Measurements from ENCODE around the gene HOMER1.
A peak's percentile ranks its signal among the peaks of the same experiment; 100 is the strongest.

The HOMER1 gene, protein sequence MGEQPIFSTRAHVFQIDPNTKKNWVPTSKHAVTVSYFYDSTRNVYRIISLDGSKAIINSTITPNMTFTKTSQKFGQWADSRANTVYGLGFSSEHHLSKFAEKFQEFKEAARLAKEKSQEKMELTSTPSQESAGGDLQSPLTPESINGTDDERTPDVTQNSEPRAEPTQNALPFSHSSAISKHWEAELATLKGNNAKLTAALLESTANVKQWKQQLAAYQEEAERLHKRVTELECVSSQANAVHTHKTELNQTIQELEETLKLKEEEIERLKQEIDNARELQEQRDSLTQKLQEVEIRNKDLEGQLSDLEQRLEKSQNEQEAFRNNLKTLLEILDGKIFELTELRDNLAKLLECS

DNA sequence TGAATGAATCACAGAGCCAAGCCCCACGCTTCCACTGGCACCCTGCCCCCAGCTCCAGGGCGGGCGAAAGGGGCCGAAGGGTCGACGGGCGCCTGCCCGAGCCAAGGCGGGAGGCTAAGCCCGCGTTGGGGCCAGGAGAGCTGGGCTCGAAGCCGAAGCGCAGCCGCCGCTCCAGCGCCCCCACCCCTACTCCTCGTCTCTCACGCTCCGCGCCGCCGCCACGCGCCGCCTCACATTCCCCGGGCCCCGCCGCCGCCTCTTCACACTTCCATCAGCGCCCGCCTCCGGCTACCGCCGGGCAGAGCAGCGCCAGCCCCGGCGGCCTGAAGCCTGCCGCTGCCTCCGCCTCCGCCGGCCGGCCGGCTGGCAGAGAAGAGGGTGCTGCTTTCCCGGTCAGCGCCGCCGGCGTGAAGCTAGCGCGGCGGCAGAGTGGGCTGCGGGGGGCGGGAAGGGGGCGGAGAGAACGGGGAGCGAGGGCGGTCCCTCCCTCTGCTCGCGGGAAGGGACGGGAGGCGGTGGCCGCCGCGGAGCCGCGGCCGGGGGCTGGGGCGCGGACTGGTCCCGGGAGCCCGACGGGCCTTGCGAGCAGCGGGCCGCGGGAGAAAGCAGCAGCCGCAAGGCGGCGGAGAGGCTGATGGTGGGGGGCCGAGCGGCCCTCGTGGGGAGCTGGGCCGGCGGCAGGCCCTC is at the start of gene HOMER1:
HOMER1 (minus strand) TSS at position 431 of the 687 bp plus-strand sequence. CDS start 1,360 bp downstream, outside the sequence.
- Histone ChIP-seq H3K36me3 (ENCODE audit: control insufficient read depth, insufficient read depth, low read length) (no peaks in the 10 kb centered on the region), H3K4me1 (ENCODE audit: control insufficient read depth, insufficient read depth, low read length) (peaks cover 7% of the 10 kb centered on the region), H3K9ac (ENCODE audit: low read depth, low read length) (peak within 1 kb of the TSS; percentile 80), H3K9me3 (ENCODE audit: control insufficient read depth, insufficient read depth, low read length) (no peaks in the 10 kb centered on the region), H3K27me3 (ENCODE audit: control insufficient read depth, insufficient read depth, low read length) (no peaks in the 10 kb centered on the region), H3K4me3 (ENCODE audit: low read depth, low read length) (peak within 1 kb of the TSS; percentile 90)

DNA sequence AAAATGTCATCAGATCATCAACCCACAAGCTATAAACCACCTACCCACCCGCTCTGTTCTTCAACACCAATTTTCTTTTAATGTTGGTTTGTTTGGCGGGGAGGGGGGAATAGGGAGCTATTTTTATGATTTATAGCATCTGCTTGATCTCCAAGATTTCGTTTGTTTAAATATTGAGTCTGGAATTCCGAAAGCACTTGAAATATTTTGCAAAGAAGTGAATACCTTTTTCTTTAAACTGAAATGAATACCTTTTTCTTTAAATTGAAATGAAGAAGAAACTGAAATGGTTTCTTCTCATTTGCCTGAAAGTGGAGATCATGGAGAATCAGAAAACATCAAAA is 49.3 kb upstream of the HOMER1 start:
- no peak overlapping the region for H3K4me3 ChIP-seq (ENCODE audit: low read depth, low read length)
- H3K4me1 ChIP-seq (ENCODE audit: control insufficient read depth, insufficient read depth, low read length) = peaks cover 9% of the 10 kb centered on the region
- no peaks in the 10 kb centered on the region for H3K27me3 ChIP-seq (ENCODE audit: control insufficient read depth, insufficient read depth, low read length)
- no peak overlapping the region for H3K9ac ChIP-seq (ENCODE audit: low read depth, low read length)
- H3K9me3 ChIP-seq (ENCODE audit: control insufficient read depth, insufficient read depth, low read length) = no peaks in the 10 kb centered on the region
- no peaks in the 10 kb centered on the region for H3K36me3 ChIP-seq (ENCODE audit: control insufficient read depth, insufficient read depth, low read length)

DNA sequence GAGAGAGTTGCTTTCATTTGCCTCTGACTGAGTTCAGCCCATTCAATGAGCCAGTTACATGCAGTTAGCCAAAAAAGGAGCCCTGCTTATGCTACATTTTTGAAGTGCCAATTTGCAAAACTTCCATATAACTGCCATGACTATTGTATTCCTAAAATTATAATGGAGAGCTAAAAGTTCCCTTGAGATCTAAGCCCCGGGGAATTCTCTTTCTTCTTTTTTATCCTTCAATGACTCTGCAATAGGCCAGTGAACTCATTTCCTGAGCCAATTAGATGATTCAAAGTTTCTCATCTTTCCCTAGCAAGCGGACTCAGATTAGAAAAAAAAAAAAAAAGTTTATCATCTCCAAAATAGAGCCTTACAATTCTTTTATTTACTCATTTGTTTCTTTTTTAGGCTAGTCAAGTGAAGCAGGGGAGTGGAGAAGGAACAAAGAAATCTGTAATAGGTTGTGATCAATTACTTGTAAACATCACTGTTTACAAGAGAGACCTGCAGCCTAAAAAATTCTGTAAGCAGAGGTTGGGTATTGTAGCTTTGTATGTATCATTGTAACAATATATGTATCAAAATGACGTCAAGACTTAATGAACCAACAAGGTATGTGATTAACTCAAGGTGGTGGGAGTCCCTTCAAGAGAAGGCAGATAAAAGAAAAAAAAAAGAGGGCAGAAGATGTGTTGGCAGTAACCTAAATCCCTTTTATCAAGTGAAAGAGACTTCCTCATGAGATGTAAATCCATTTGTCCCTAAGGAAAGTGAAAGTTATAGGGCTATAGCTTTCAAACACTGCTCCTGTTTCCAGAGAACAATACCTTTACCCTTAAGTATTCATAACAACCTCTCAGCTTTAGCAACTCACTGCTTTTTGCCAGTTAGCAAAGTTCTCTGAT is 48.7 kb upstream of the HOMER1 start:
- Histone ChIP-seq H3K9ac (ENCODE audit: low read depth, low read length) (no peak overlapping the region), H3K9me3 (ENCODE audit: control insufficient read depth, insufficient read depth, low read length) (no peaks in the 10 kb centered on the region)

DNA sequence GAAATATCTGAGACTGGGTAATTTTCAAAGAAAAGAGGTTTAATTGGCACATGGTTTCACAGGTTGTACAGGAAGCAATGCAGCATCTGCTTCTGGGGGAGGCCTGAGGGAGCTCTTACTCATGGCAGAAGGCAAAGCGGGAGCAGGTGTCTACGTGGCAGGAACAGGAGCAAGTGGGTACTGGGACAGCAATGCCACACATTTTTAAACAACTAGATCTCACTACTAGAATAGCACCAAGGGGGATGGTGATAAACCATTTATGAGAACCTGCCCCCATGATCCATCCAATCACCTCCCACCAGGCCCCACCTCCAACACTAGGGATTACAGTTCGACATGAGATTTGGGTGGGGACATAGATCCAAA is 47.6 kb upstream of the HOMER1 start:
- H3K36me3 ChIP-seq (ENCODE audit: control insufficient read depth, insufficient read depth, low read length) = no peaks in the 10 kb centered on the region
- H3K27me3 ChIP-seq (ENCODE audit: control insufficient read depth, insufficient read depth, low read length) = no peaks in the 10 kb centered on the region
- peaks cover 9% of the 10 kb centered on the region for H3K4me1 ChIP-seq (ENCODE audit: control insufficient read depth, insufficient read depth, low read length)
- no peak overlapping the region for H3K4me3 ChIP-seq (ENCODE audit: low read depth, low read length)
- H3K9ac ChIP-seq (ENCODE audit: low read depth, low read length) = no peak overlapping the region
- H3K9me3 ChIP-seq (ENCODE audit: control insufficient read depth, insufficient read depth, low read length) = no peaks in the 10 kb centered on the region

More for the DNA sequence above, 48.7 kb upstream of the HOMER1 start:
- Histone ChIP-seq H3K4me1 (ENCODE audit: control insufficient read depth, insufficient read depth, low read length) (peaks cover 9% of the 10 kb centered on the region), H3K27me3 (ENCODE audit: control insufficient read depth, insufficient read depth, low read length) (no peaks in the 10 kb centered on the region), H3K36me3 (ENCODE audit: control insufficient read depth, insufficient read depth, low read length) (no peaks in the 10 kb centered on the region), H3K4me3 (ENCODE audit: low read depth, low read length) (no peak overlapping the region)

DNA sequence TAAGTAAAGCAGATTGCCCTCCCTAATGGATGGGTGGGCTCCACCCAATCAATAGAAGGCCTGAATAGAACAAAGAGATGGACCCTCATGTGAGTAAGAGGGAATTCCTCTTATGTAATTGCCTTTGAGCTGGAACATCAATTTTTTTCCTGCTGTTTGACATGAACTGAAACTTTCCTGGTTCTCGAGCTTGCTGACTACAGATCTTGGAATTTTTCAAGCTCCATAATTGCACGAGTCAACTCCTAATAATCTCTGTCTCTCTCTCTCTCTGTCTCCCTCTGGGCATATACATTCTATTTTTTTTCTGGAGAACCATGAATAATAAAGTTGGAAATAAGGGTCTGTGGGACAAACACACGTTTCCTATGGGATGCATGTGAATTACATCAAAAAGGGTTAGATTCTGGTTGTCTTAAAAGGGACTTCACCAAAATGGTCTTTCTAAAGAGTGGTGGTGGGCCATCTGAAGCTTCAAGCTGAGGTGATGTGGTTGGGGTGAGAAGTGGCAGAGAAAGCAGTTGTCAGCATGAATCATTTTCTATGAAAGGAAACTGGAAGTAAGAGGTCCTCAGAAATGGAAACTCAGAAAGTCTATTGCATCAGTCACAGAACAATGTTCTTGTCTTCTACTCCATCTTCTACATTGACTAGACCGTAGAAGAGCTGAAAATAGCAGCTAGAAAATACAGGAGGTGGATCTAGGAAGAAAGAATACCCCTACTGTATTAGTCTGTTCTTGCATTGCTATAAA is 47.0 kb upstream of the HOMER1 start:
- Histone ChIP-seq H3K27me3 (ENCODE audit: control insufficient read depth, insufficient read depth, low read length) (no peaks in the 10 kb centered on the region), H3K9ac (ENCODE audit: low read depth, low read length) (no peak overlapping the region), H3K36me3 (ENCODE audit: control insufficient read depth, insufficient read depth, low read length) (no peaks in the 10 kb centered on the region), H3K4me3 (ENCODE audit: low read depth, low read length) (no peak overlapping the region), H3K4me1 (ENCODE audit: control insufficient read depth, insufficient read depth, low read length) (peaks cover 9% of the 10 kb centered on the region), H3K9me3 (ENCODE audit: control insufficient read depth, insufficient read depth, low read length) (no peaks in the 10 kb centered on the region)

DNA sequence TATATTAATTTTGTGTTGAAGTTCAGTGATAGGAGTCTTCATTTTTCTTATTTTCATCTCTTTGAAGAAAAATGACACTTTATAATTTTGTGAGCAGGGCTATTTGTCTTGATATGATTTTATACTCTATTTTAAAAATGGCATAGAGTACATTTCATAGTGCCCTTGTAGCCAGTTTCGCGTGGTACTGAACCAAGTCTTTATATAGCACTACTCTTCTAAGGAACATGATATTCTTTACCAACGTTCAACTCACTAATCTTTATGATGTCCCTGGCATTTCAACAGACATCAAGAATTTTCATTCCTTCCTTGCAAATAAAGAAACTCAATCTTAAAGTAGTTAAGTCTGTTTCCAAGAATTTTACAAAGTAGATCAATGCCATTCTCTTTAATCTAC is 41.5 kb upstream of the HOMER1 start:
- Histone ChIP-seq H3K9ac (ENCODE audit: low read depth, low read length) (no peak overlapping the region), H3K4me1 (ENCODE audit: control insufficient read depth, insufficient read depth, low read length) (peaks cover 3% of the 10 kb centered on the region), H3K27me3 (ENCODE audit: control insufficient read depth, insufficient read depth, low read length) (no peaks in the 10 kb centered on the region), H3K9me3 (ENCODE audit: control insufficient read depth, insufficient read depth, low read length) (no peaks in the 10 kb centered on the region), H3K36me3 (ENCODE audit: control insufficient read depth, insufficient read depth, low read length) (no peaks in the 10 kb centered on the region), H3K4me3 (ENCODE audit: low read depth, low read length) (no peak overlapping the region)

DNA sequence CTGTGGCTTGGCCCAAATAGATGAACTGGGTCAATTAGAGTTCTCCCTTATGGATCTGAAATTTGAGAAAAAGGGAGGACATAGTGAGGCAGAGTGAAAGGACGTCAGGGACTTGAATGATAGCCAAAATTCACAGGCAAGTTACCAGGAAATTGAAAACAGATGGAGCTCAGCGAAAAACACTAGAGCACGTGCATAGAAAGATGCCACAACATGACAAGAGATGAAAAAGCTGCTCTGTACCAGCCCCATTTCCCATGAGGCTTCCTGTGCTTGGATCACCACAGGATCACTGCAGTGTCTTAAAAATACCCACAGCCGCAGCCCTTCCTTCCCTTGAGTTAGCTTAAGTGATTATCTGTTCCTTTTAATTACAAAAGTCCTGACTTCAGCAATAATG is 39.0 kb upstream of the HOMER1 start:
- Histone ChIP-seq H3K36me3 (ENCODE audit: control insufficient read depth, insufficient read depth, low read length) (no peaks in the 10 kb centered on the region), H3K4me3 (ENCODE audit: low read depth, low read length) (no peak overlapping the region), H3K9ac (ENCODE audit: low read depth, low read length) (no peak overlapping the region), H3K9me3 (ENCODE audit: control insufficient read depth, insufficient read depth, low read length) (no peaks in the 10 kb centered on the region), H3K4me1 (ENCODE audit: control insufficient read depth, insufficient read depth, low read length) (peaks cover 3% of the 10 kb centered on the region), H3K27me3 (ENCODE audit: control insufficient read depth, insufficient read depth, low read length) (no peaks in the 10 kb centered on the region)

DNA sequence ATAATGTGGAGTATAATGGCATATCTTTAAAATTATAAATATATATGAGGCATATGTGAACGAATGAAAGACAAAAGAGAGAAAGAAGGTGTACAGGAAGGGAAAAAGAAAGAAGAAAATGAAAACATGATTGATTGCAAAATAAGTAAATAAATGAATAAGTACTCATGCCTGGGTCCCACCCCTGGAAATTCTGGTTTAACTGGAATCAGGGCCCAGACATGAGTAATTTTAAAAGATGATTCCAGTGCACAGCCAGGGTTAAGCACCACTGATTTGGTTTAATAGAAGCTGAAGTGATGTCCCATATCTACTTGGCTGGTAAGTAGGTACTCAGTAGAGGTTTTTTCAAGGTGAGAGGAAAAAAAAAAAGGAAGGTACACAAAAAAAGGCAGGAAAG is 34.0 kb upstream of the HOMER1 start:
- Histone ChIP-seq H3K4me3 (ENCODE audit: low read depth, low read length) (no peak overlapping the region), H3K4me1 (ENCODE audit: control insufficient read depth, insufficient read depth, low read length) (no peaks in the 10 kb centered on the region), H3K9ac (ENCODE audit: low read depth, low read length) (no peak overlapping the region), H3K9me3 (ENCODE audit: control insufficient read depth, insufficient read depth, low read length) (no peaks in the 10 kb centered on the region), H3K27me3 (ENCODE audit: control insufficient read depth, insufficient read depth, low read length) (no peaks in the 10 kb centered on the region), H3K36me3 (ENCODE audit: control insufficient read depth, insufficient read depth, low read length) (no peaks in the 10 kb centered on the region)

DNA sequence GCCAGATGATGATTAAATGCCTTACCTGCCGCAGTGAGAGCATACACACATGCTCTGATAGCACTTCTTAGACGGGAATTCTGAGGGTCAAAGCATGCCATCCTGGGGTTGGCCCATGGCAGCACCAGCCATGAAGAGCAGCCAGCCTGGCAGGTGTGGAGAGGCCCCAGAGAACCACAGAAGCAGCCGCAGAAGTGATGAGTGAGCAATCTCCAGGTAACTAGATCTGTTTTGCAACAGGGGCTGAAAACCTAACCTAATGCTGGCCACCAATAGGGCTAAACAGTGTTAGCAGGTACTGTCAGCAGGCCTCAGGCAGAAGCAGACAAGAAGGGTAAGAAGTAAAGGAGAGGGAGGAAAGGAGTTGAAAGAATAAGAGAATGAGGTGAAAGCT is 33.5 kb upstream of the HOMER1 start:
- no peaks in the 10 kb centered on the region for H3K27me3 ChIP-seq (ENCODE audit: control insufficient read depth, insufficient read depth, low read length)
- no peaks in the 10 kb centered on the region for H3K36me3 ChIP-seq (ENCODE audit: control insufficient read depth, insufficient read depth, low read length)
- H3K4me1 ChIP-seq (ENCODE audit: control insufficient read depth, insufficient read depth, low read length) = no peaks in the 10 kb centered on the region
- no peak overlapping the region for H3K9ac ChIP-seq (ENCODE audit: low read depth, low read length)
- no peaks in the 10 kb centered on the region for H3K9me3 ChIP-seq (ENCODE audit: control insufficient read depth, insufficient read depth, low read length)
- no peak overlapping the region for H3K4me3 ChIP-seq (ENCODE audit: low read depth, low read length)

DNA sequence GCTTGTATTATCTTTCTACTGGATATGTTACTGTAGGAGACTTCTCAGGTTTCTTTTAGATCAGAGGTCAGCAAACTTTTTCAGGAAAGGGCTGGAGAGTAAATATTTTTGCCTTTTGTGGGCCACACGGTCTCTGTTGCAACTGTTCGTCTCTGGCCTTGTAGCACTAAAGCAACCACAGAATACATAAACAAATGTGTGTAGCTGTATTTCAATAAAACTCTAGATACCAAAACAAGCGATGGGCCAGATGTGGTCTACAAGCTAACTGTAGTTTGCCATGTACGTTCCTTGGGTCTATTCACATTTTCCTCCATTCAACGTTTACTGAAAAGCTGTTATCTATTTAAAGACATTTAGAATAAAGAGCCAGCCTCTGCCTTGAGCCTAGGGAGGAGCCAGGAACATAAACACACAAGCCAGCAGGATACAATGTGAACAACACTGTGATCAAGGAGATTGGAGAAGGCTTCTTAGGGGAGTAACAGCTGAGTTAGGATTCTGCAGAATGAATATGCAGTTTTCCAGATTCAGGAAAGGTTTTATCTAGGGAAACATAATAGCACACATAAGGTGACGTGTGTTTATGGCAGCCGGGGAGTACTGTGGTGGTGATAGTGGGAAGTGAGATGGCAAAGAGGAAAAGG is 33.0 kb upstream of the HOMER1 start:
- no peaks in the 10 kb centered on the region for H3K4me1 ChIP-seq (ENCODE audit: control insufficient read depth, insufficient read depth, low read length)

DNA sequence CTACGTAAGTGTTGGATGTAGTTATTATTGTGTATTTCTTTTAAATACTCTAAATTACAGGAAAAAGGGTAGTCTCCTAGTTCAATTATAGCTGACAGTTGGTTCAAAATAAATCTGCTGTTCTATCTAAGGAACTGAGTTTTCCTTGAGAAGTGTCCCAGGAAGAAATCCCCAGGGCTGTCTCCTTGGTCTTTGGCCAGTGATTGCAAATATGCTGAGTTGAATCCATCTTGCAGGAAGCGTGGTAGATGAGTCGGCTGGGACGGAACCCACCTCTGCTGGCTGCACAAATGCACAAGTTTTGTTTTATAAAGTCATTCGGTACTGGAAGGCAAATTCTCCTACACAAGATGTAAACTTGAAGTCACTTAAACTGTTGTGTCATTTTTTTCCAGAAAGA is 30.2 kb upstream of the HOMER1 start:
- H3K9ac ChIP-seq (ENCODE audit: low read depth, low read length) = no peak overlapping the region
- H3K9me3 ChIP-seq (ENCODE audit: control insufficient read depth, insufficient read depth, low read length) = no peaks in the 10 kb centered on the region
- H3K4me3 ChIP-seq (ENCODE audit: low read depth, low read length) = no peak overlapping the region
- H3K27me3 ChIP-seq (ENCODE audit: control insufficient read depth, insufficient read depth, low read length) = no peaks in the 10 kb centered on the region
- no peaks in the 10 kb centered on the region for H3K36me3 ChIP-seq (ENCODE audit: control insufficient read depth, insufficient read depth, low read length)
- H3K4me1 ChIP-seq (ENCODE audit: control insufficient read depth, insufficient read depth, low read length) = no peaks in the 10 kb centered on the region

More for the DNA sequence above, 33.0 kb upstream of the HOMER1 start:
- Histone ChIP-seq H3K9me3 (ENCODE audit: control insufficient read depth, insufficient read depth, low read length) (no peaks in the 10 kb centered on the region), H3K4me3 (ENCODE audit: low read depth, low read length) (no peak overlapping the region), H3K27me3 (ENCODE audit: control insufficient read depth, insufficient read depth, low read length) (no peaks in the 10 kb centered on the region), H3K36me3 (ENCODE audit: control insufficient read depth, insufficient read depth, low read length) (no peaks in the 10 kb centered on the region), H3K9ac (ENCODE audit: low read depth, low read length) (no peak overlapping the region)

Measured in iPS-15b (cell line).